DMS53 (cell line): ENCODE measurements around the gene CCDC14.
"Not testable (repeated sequence)": the region's sequence is repeated elsewhere in the genome, so short reads cannot be mapped to it uniquely, and the experiment has no call there.

Source experiments
- DNase-seq: peaks from one replicate; lab custom pipeline; 2025; lab: John Stamatoyannopoulos, UW

CCDC14 gene

GRCh38 chr3:123964793-123965192 is 3.8 kb upstream of the CCDC14 start:
- DNase-seq: not testable (repeated sequence)

- no peak for DNase-seq
Measured at GRCh38 chr3:123961508-123961856, 453 bp upstream of the CCDC14 start.

- DNase-seq: peak; percentile 80
Measured at GRCh38 chr3:123953735-123954134, 7.3 kb downstream of the CCDC14 start.

GRCh38 chr3:123952844-123953520 is 8.0 kb downstream of the CCDC14 start:
- peak; percentile 32 for DNase-seq

- DNase-seq: peak; percentile 91
Measured at GRCh38 chr3:123951522-123952447, 9.2 kb downstream of the CCDC14 start.

GRCh38 chr3:123949641-123950040 is 11.4 kb downstream of the CCDC14 start:
- no peak for DNase-seq

GRCh38 chr3:123948449-123948848 is 12.6 kb downstream of the CCDC14 start:
- no peak for DNase-seq

- DNase-seq: no peak
Measured at GRCh38 chr3:123947482-123947881, 13.5 kb downstream of the CCDC14 start.

- no peak for DNase-seq
Measured at GRCh38 chr3:123941542-123941941, 19.5 kb downstream of the CCDC14 start.

- no peak for DNase-seq
Measured at GRCh38 chr3:123941121-123941520, 19.9 kb downstream of the CCDC14 start.

GRCh38 chr3:123939706-123940105 is 21.3 kb downstream of the CCDC14 start:
- DNase-seq: no peak

GRCh38 chr3:123936400-123936799 is 24.6 kb downstream of the CCDC14 start:
- DNase-seq: no peak

- DNase-seq: no peak
Measured at GRCh38 chr3:123935830-123936229, 25.2 kb downstream of the CCDC14 start.

GRCh38 chr3:123934250-123934649 is 26.8 kb downstream of the CCDC14 start:
- DNase-seq: no peak

GRCh38 chr3:123930445-123930844 is 30.6 kb downstream of the CCDC14 start:
- DNase-seq: no peak

GRCh38 chr3:123929325-123929724 is 31.7 kb downstream of the CCDC14 start:
- no peak for DNase-seq

- no peak for DNase-seq
Measured at GRCh38 chr3:123926396-123926795, 34.6 kb downstream of the CCDC14 start.

- DNase-seq: no peak
Measured at GRCh38 chr3:123920868-123921267, 40.2 kb downstream of the CCDC14 start.

- DNase-seq: no peak
Measured at GRCh38 chr3:123920383-123920782, 40.6 kb downstream of the CCDC14 start.

- DNase-seq: no peak
Measured at GRCh38 chr3:123919353-123919752, 41.7 kb downstream of the CCDC14 start.

- DNase-seq: no peak
Measured at GRCh38 chr3:123914829-123915228, 46.2 kb downstream of the CCDC14 start.

- DNase-seq: no peak
Measured at GRCh38 chr3:123909785-123910184, 51.2 kb downstream of the CCDC14 start.

GRCh38 chr3:123907720-123908119 is 53.3 kb downstream of the CCDC14 start:
- peak; percentile 6 for DNase-seq
